ENCODE measurements around the gene CRIP1. TPM values are rescaled to one million over a fixed set of nuclear protein-coding genes. Genes with fewer than 3 reads are reported as not detected.

CRIP1 gene
- total RNA-seq, 4 donors from 2014 or later, result 8.2 to 35.6 (median 24.7) TPM

GRCh38 chr14:105493921-105494605, 7.4 kb downstream of the CRIP1 start:
- peaks cover 10 to 39% (median 21%) of the 10 kb centered on the region in 3 donors for H3K4me1 ChIP-seq
- intact Hi-C loops (cut with DNase I), result no loop called here
- no peak for TF ChIP-seq POLR2A (IDR thresholded peaks at IDR 0.05)
- TF ChIP-seq, protein P1, sequence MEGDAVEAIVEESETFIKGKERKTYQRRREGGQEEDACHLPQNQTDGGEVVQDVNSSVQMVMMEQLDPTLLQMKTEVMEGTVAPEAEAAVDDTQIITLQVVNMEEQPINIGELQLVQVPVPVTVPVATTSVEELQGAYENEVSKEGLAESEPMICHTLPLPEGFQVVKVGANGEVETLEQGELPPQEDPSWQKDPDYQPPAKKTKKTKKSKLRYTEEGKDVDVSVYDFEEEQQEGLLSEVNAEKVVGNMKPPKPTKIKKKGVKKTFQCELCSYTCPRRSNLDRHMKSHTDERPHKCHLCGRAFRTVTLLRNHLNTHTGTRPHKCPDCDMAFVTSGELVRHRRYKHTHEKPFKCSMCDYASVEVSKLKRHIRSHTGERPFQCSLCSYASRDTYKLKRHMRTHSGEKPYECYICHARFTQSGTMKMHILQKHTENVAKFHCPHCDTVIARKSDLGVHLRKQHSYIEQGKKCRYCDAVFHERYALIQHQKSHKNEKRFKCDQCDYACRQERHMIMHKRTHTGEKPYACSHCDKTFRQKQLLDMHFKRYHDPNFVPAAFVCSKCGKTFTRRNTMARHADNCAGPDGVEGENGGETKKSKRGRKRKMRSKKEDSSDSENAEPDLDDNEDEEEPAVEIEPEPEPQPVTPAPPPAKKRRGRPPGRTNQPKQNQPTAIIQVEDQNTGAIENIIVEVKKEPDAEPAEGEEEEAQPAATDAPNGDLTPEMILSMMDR (IDR thresholded peaks at IDR 0.05), result no peak

DNA sequence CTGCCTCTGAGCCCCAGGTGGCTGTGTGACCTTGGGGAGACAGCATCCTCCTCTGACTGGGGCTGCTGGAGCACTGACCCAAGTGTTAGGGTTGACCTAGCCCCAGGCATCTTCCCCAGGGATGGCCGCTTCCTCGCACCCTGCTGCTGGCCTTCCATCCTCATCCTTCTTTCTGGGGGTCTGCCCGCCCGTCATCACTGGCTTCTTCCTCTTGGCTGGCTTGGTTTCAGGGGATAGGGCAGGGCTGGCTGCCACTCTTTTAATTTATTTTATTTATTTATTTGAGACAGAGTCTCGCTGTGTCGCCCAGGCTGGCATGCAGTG, 7.9 kb downstream of the CRIP1 start:
- peaks cover 0 to 12% (median 0%) of the 10 kb centered on the region in 3 donors for H3K36me3 ChIP-seq
- DNase-seq, result no peak
- 92 to 94% methylated on average over 6 of the region's 6 CpGs for WGBS, 2 donors
- H3K27me3 ChIP-seq, result no peaks in the 10 kb centered on the region
- H3K9me3 ChIP-seq, result no peaks in the 10 kb centered on the region
- intact Hi-C loops (cut with DNase I), result no loop called here
- no peak for TF ChIP-seq POLR2A (IDR thresholded peaks at IDR 0.05)
- TF ChIP-seq, protein P1 (IDR thresholded peaks at IDR 0.05), result no peak
- H3K4me1 ChIP-seq, result peaks cover 5 to 39% (median 16%) of the 10 kb centered on the region in 3 donors
- H3K27ac ChIP-seq, result no peak overlapping the region
- H3K4me3 ChIP-seq, result no peak overlapping the region

More at GRCh38 chr14:105493921-105494605, 7.4 kb downstream of the CRIP1 start:
- no peak for DNase-seq
- 60% methylated on average over 1 of the region's 16 CpGs; no CpG with 5 or more reads in 1 of the 2 donors for WGBS, 2 donors
- Histone ChIP-seq H3K9me3 (no peaks in the 10 kb centered on the region), H3K27ac (no peak overlapping the region), H3K36me3 (peaks cover 0 to 12% (median 0%) of the 10 kb centered on the region in 3 donors), H3K4me3 (no peak overlapping the region), H3K27me3 (no peaks in the 10 kb centered on the region)

DNA sequence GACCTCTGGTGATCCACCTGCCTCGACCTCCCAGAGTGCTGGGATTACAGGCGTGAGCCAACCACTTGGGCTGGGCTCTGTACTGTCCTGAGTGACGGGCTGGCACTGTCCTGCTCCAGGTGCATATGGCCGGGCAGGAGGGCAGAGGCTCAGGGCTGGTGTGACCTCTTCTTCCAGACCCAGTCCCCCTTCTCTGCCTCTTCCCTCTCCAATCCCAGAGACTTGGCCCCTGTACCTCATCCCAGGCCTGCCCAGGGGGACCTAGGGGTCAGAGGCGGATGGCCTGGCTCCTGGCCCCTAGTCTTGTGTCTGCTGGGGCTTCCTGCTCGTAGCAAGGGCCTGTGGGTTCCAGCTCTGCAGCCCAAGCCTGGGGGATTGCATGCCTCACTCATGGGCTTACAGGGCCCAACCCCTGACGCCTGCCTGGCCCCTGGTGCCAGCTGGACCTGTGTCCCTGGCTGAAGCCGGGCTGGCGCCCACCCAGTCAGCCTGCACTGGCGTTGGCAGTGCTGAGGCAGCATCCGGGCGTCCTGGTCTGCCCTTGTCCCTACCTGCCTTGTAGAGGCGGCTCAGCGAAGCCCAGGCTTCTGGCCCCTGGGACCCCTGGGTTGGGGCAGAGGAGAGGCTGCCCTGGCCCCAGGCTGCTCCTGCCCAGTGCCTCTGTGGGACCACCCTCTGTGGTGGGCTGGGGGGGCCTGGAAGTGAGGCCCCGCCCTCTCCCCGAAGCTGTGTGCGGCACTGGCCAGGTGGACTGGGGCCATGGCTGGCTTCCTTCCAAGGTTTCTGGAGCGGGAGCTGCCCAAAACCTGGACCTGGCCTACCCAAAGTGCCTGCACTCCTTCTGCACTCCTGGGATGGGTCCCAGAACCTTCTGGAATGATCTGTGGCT, 8.7 kb downstream of the CRIP1 start:
- Histone ChIP-seq H3K4me1 (peaks cover 5 to 37% (median 9%) of the 10 kb centered on the region in 3 donors), H3K27ac (no peak overlapping the region), H3K4me3 (no peak overlapping the region), H3K9me3 (no peaks in the 10 kb centered on the region), H3K27me3 (no peaks in the 10 kb centered on the region), H3K36me3 (peaks cover 0 to 12% (median 0%) of the 10 kb centered on the region in 3 donors)
- no peak for DNase-seq
- WGBS, 2 donors, result 91 to 92% methylated on average over 2 to 4 of the region's 18 CpGs
- intact Hi-C loops (cut with DNase I), result no loop called here
- TF ChIP-seq, protein P1 (IDR thresholded peaks at IDR 0.05), result no peak
- no peak for TF ChIP-seq POLR2A (IDR thresholded peaks at IDR 0.05)

DNA sequence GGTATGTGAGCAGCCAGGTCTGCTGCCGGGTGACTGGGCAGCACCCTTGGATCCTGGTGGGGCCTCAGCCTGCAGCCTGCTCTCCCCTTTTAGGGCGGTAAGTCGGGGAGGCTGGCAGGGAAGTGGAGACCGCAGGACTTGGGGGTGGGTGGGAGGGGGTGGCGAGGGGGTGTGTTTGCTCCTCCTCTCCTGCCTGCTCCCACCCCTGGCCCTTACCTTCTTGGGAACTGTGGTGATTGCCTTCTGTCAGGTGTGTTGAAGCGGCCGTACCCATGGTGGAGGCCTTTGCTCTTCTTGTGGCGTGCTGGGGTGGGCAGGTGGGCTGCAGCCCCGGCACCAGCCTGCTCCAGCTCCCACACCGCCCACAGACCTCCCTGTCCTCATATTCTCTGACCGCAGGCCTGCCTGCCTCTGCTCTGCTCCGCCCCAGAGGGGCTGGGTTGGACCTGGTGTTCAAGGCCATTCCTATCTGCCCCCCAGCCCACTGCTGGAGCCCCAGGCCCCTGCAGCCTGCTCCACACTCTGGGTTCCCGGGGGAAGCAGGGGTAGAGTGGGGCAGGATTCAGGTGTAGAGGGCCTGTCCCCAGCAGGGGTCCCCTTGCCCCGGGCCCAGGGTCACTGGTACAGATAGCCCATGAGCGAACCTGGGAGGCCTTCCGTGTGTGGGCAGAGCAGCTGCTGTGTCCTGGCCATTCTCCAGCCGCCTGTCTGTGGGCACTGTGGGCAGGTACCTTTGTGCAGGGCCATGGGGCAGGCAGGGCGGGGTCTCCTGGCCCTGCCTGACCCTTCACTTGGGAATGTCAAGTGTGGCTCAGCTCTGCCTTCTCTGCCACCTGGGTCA, 9.5 kb downstream of the CRIP1 start:
- H3K36me3 ChIP-seq, result peaks cover 0 to 12% (median 0%) of the 10 kb centered on the region in 3 donors
- peaks cover 5 to 37% (median 8%) of the 10 kb centered on the region in 3 donors for H3K4me1 ChIP-seq
- no peak overlapping the region for H3K4me3 ChIP-seq
- H3K9me3 ChIP-seq, result no peaks in the 10 kb centered on the region
- TF ChIP-seq, protein P1 (IDR thresholded peaks at IDR 0.05), result no peak
- TF ChIP-seq POLR2A (IDR thresholded peaks at IDR 0.05), result no peak
- no peak for DNase-seq
- H3K27me3 ChIP-seq, result no peaks in the 10 kb centered on the region
- H3K27ac ChIP-seq, result no peak overlapping the region
- intact Hi-C loops (cut with DNase I), result no loop called here
- WGBS, 2 donors, result 77 to 91% methylated on average over 6 to 9 of the region's 18 CpGs

Data from esophagus squamous epithelium (tissue), 5 donors.